ENCODE data around the gene RABGAP1L.

GRCh38 chr1:174954073-174954460, 794.7 kb downstream of the RABGAP1L start:
- no peak for TF ChIP-seq YY1 (IDR thresholded peaks at IDR 0.05; ENCODE audit: low read depth, low read length)
- TF ChIP-seq USF2 (IDR thresholded peaks at IDR 0.05; ENCODE audit: low read length): no peak
- no peak for TF ChIP-seq SRF (IDR thresholded peaks at IDR 0.05; ENCODE audit: low read depth, low read length)
- TF ChIP-seq SIN3A (conservative IDR thresholded peaks at IDR 0.05 in 1 of 2, IDR thresholded peaks at IDR 0.05 in 1 of 2; ENCODE audit: low read depth in 1 of 2, low read length in 2 of 2): no peak
- TF ChIP-seq POLR2AphosphoS5 (IDR thresholded peaks at IDR 0.05; ENCODE audit: low read depth, low read length): no peak
- no peak for TF ChIP-seq CHD1 (IDR thresholded peaks at IDR 0.05; ENCODE audit: low read depth, low read length)
- no peak for TF ChIP-seq NRF1 (IDR thresholded peaks at IDR 0.05; ENCODE audit: low read depth, low read length)

All from H1 (cell line).